Measurements from ENCODE around the gene LARGE1.
"Not testable (repeated sequence)": the region's sequence is repeated elsewhere in the genome, so short reads cannot be mapped to it uniquely, and the experiment has no call there.

Gene LARGE1

GRCh38 chr22:33472462-33473344, 447.6 kb downstream of the LARGE1 start:
- DNase-seq (ENCODE audit: low read depth) = no peak

DNA sequence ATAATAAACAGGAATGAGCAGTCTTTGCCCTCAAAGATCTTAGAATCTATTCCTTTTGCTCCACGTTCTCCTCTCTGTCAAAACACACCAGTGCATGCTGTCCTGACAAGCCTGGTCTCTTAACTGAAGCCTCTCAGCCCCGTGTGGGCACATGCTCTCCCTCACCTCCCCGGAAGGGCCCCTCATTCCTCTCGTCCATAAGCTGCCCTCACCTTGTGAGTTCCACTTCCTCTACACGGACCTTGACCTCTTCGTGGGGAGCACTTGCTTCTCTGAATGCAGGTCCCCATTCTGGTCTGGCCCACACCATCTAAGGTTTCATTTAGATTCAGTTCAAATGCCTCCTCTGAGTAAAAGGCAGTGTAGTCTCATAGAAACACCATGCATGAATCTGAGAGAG, 449.8 kb downstream of the LARGE1 start:
- no peak for DNase-seq (ENCODE audit: low read depth)

DNA sequence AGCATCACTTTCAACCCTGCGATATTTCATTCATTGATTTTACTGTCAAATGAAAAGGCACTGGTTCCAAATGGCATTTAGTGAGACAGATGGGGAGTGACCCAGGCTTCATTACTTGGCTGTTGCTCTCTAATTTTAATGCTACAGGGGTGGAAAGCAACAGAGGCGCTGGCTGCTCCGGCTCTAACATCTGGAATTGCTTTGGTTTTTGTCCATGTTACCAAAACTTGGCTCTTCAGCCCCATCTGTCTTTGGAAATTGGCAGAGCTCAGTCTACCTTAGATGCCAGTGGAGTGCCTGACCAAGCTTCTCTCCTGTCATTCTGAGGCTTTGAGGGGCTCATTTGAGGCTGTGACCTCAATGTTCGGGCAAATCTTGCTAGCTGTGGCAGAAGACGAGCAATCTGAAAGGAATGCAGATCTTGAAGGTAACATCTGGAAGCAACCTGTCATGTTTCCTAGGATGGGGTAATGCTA, 452.6 kb downstream of the LARGE1 start:
- no peak for DNase-seq (ENCODE audit: low read depth)

DNA sequence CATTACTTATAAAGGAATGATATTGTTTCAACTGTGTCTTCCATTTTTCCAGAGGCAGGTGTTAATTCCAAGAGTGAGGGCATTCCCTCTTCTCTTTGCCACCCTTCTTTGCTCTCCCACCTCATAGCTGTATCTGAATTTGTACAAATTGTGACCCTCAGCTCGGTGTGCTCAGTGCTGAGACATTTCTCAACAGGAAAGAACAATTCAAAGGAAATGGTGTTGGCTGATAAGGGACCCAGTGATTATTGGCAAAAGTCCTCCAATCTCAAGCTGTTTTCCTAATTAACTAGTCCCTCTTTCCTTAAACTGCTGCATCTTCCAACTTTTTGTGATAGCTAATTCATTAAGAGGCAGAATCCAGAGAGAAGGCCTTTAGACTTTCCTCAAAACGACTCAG, 453.2 kb downstream of the LARGE1 start:
- no peak for DNase-seq (ENCODE audit: low read depth)

DNA sequence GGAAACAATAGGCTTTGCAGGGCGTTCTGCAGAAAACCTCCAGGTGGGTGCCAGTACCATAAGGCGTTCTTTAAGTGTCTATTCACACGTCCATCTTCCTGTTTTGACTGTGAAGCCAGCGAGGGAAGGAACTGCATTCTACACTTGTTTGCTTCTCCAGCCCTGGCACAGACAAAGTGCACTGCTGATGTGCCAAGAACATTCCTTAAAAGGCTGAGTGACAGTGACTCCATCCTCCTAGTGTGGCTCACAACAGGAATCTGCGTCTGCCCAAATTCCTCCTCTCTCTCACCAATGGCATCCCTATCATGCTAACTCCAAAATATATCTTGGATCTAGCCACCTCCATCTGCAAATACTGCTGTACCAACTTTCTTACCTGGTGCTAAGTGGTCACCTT, 454.7 kb downstream of the LARGE1 start:
- no peak for DNase-seq (ENCODE audit: low read depth)

- no peak for DNase-seq (ENCODE audit: low read depth)
These were observed 455.6 kb downstream of the LARGE1 start for GRCh38 chr22:33464698-33465097.

DNA sequence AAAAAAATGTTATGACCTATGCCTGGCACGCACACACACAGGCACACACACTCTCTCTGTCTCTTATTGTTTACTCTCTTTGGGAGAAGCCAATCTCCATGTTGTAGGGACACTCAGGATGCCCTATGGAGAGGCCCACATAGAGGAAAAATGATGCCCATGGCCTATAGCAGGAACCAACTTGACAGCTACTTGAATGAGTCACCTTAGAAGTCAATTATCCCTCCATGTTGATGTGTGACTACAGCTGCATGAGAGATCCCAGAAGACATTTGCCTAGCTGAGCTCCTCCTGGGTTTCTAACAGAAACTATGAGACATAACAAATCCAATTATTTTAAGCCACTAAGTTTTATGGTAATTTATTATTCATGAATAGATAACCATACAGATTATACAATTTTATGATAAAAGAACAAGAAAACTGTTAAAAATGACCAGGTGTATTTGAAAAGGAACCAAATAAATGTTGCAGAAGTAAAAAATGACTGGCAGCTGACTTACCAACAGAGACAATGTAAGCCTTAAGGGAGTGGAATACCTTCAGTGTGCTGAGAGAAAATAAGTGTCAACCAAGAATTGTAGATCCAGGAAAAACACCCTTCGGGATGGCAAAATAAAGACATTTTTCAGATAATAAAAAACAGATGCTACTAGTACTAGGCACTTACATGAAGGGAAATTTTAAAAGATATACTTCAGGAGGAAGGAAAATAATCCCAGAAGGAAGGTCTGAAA, 458.4 kb downstream of the LARGE1 start:
- DNase-seq (ENCODE audit: low read depth) = no peak

GRCh38 chr22:33461245-33461644, 459.0 kb downstream of the LARGE1 start:
- DNase-seq (ENCODE audit: low read depth) = not testable (repeated sequence)

GRCh38 chr22:33459137-33459536, 461.1 kb downstream of the LARGE1 start:
- no peak for DNase-seq (ENCODE audit: low read depth)

- no peak for DNase-seq (ENCODE audit: low read depth)
These were observed 463.8 kb downstream of the LARGE1 start for GRCh38 chr22:33456511-33456910.

DNA sequence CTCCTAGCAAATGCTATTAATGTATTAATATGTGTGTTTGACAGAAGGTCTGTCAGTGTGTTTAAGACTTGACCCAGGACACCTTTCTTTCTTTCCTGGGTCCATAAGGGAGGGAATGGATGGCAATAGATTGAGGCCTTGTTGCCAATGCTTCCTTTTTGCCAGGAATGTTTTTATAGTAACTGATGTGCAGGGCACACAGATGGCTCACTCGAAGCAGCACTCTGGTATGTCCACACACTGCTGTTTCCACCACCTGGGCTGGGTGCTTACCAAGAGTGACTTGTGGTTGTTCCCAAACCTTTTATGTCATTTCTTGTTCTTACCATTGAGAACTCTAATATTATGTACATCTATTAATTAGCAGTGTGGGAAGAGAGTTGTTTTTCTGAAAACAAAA, 465.2 kb downstream of the LARGE1 start:
- no peak for DNase-seq (ENCODE audit: low read depth)

- DNase-seq (ENCODE audit: low read depth) = no peak
These were observed 468.3 kb downstream of the LARGE1 start for GRCh38 chr22:33451866-33452469.

DNA sequence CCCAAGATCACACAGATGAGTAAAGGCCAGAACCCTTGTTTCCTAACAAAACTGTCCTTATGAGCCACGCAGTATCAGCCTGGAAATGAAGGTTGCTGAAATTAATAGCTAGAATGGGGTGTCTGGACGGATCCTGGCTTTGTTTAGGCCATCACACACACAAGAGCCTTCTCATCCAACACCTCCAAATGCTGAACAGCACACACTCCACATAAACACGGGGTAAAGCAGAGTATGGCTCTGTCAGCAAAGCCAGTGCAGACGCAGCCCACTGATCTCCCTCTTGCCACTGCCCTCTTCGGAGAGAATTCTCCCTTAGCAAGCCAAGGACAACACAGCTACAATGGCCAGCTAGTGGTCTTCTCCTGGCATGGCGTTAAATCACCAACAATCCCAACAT, 469.5 kb downstream of the LARGE1 start:
- no peak for DNase-seq (ENCODE audit: low read depth)

DNA sequence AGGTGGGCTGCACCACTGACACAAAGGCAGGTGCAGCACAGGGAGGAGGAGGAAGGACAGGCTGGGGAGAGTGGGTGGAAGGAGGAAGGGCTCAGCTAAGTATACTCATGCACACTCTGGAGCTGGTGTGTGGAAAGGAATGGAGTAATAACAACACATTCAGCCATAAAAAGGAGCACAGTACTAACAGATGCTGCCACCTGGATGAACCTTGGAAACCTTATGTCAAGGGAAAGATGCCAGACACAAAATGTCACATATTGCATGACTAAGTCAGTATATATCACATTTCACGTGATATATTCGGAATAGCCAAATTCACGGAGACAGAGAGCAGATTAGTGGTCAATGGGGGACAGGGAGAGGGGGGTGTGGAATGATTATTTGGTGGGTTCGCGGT, 472.5 kb downstream of the LARGE1 start:
- DNase-seq (ENCODE audit: low read depth) = no peak

GRCh38 chr22:33443683-33444082, 476.6 kb downstream of the LARGE1 start:
- no peak for DNase-seq (ENCODE audit: low read depth)

DNA sequence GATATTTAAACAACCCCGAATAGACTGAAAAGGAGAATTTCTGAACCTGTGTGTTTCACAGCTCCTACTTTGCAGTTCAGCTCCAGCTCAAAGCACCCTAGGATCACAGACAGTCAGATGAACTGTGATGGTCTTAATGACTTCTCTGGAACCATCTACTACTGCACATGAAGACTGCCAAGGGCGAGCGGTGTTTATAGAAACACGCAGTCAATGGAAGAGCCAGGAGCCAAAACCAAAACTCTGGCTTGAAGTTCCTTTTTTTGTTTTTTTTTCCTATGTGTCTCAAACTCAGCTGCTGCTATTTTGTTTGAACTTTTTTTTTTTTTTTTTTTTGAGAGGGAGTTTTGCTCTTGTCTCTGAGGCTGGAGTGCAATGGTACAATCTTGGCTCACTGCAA, 479.5 kb downstream of the LARGE1 start:
- DNase-seq (ENCODE audit: low read depth) = no peak

DNA sequence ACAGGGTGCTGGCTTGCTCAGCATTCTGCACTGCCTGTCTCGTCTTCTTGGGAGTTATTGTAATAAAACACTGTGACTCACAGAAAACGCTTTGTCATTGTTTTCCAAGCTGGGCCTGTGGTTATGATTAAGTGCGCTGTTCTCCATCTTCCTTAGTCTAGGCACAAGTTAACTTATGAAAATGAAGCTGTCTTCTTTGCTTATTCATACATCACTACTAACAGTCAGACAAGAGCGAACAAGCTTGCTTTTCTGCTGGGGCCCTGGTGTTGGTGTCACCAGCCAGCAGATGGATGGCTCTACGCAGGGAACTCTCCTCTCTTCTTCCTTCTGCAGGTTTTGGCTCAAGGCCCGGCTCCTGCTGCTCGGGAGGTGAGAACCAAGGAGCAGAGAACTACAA, 482.0 kb downstream of the LARGE1 start:
- no peak for DNase-seq (ENCODE audit: low read depth)

- no peak for DNase-seq (ENCODE audit: low read depth)
These were observed 489.0 kb downstream of the LARGE1 start for GRCh38 chr22:33431300-33431699.

DNA sequence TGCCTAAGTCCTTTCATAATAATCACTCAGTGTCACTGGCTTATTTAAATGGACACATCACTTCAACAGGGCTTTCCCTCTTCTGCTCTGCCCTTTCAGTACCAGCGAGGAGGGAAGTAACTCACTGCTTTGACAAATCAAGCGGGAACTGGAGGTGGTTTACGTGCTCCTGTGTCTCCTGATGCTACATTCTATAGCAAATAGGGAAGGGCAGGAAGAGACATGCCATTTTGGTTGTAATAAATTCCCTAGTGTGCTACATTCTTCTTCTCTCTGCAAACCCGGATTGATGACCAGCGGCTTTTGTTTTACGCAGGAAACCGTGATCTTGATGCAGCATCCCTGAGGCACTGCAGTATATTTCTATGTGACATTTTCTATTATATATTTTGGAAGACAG, 491.0 kb downstream of the LARGE1 start:
- no peak for DNase-seq (ENCODE audit: low read depth)

DNA sequence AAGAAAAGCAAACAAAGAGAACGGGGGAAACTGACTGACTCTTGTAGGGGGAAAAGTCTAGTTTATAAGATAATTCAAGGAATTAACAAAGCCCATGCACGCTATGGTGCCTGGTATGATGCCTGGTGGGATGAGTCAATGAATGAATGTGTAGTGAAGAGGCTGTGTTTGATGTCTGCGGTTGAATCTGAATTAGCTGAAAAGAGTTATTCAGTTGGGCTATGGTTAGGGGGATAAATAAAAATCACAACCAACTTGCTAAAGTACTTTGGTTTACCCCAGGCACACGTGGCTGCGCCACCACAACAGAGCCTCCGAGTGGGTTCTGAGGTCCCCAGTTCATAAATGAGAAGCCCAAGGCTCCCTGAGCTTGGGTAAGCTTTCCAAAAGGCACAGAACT, 492.8 kb downstream of the LARGE1 start:
- no peak for DNase-seq (ENCODE audit: low read depth)

DNA sequence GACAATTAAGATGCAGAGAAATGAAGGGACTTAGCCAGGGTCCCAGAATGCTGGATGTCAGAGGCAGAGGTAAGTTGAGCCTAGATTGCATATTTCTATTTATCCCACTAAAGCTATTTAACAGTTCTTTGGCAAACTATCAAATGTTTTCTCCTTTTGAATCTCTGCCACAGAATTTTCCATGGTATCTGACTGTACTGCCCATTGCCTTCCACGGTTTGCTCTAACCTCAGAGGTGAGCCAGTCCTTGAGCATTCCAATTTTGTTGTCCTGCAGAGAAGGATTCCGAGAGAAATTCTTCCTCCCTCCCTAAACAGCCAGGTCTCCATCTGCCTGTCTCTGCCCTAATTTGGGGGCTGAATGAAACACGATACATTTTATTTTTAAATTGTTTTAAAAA, 493.8 kb downstream of the LARGE1 start:
- DNase-seq (ENCODE audit: low read depth) = no peak

- no peak for DNase-seq (ENCODE audit: low read depth)
These were observed 498.4 kb downstream of the LARGE1 start for GRCh38 chr22:33421859-33422258.

GRCh38 chr22:33418484-33418883, 501.8 kb downstream of the LARGE1 start:
- no peak for DNase-seq (ENCODE audit: low read depth)

Data from activated T-cell treated with anti-CD3 and anti-CD28 coated beads for 1 hour (primary cell).